ENCODE data around the gene MMP19.

Gene MMP19

GRCh38 chr12:55812088-55812487 lies 30.6 kb downstream of the MMP19 start:
- no peak for DNase-seq

GRCh38 chr12:55809274-55809673 lies 33.5 kb downstream of the MMP19 start:
- DNase-seq, result no peak

- no peak for DNase-seq
Measured at GRCh38 chr12:55806982-55807381, 35.8 kb downstream of the MMP19 start.

GRCh38 chr12:55797550-55797949 lies 45.2 kb downstream of the MMP19 start:
- DNase-seq, result no peak

- peak; percentile 43 for DNase-seq
Measured at GRCh38 chr12:55797068-55797467, 45.7 kb downstream of the MMP19 start.

- no peak for DNase-seq
Measured at GRCh38 chr12:55795950-55796349, 46.8 kb downstream of the MMP19 start.

GRCh38 chr12:55789893-55790292 lies 52.8 kb downstream of the MMP19 start:
- no peak for DNase-seq

GRCh38 chr12:55789171-55789570 lies 53.6 kb downstream of the MMP19 start:
- no peak for DNase-seq

GRCh38 chr12:55788546-55788945 lies 54.2 kb downstream of the MMP19 start:
- no peak for DNase-seq

All from suppressor macrophage treated with lipopolysaccharide for 4 hours (primary cell).